Measurements from ENCODE around the gene ADAM12. TPM values are rescaled to one million over a fixed set of nuclear protein-coding genes. Genes with fewer than 3 reads are reported as not detected.

ADAM12 gene
- total and polyA plus RNA-seq, 2 of the 13 experiments (the other 11 are each of a cell fraction or from before 2014, with no cell fraction given) = not detected

GRCh38 chr10:126423732-126424491, 35.6 kb upstream of the ADAM12 start:
- TF ChIP-seq ZNF546 (CRISPR knock-in tag; conservative IDR thresholded peaks at IDR 0.05) (no peak), SRF (IDR thresholded peaks at IDR 0.05; ENCODE audit: low read depth, low read length) (no peak)
- Histone ChIP-seq H3K27me3 (ENCODE audit: control insufficient read depth in 1 of 2, insufficient read depth in 2 of 2, low read length in 2 of 2) (peaks cover 0 to 21% of the 10 kb centered on the region in 2 experiments; a peak in 2 of 5 replicates), H3K4me1 (ENCODE audit: insufficient read depth, low read length) (no peaks in the 10 kb centered on the region), H3K4me2 (ENCODE audit: low read depth, low read length) (no peak overlapping the region), H2AFZ (ENCODE audit: low read length) (no peak overlapping the region), H3K4me3 (replicated peaks in 1 of 3; ENCODE audit: insufficient read depth in 1 of 3, low read depth in 2 of 3, low read length in 3 of 3) (no peak overlapping the region), H3K36me3 (replicated peaks in 1 of 2; ENCODE audit: control insufficient read depth in 1 of 2, insufficient read depth in 2 of 2, low read length in 2 of 2) (no peaks in the 10 kb centered on the region), H3K27ac (ENCODE audit: extremely low read length, insufficient read depth, low read length) (no peak overlapping the region), H3K9me3 (ENCODE audit: low read length) (peaks cover 9% of the 10 kb centered on the region), H3K79me2 (ENCODE audit: insufficient read depth, low read length) (no peaks in the 10 kb centered on the region), H4K20me1 (ENCODE audit: insufficient read depth, low read length) (no peaks in the 10 kb centered on the region), H3K9ac (ENCODE audit: insufficient read depth, low read depth, low read length) (no peak overlapping the region)
- 4% methylated on average over 6 of the region's 6 CpGs for WGBS (ENCODE audit: low lambda C conversion rate)
- in situ Hi-C loops (cut with HindIII; ENCODE audit: extremely low pct_ligation_motif_present, low pct_unique_long_range_greater_than_20kb) (no loop called here), intact Hi-C loops (cut with micrococcal nuclease; ENCODE audit: unreplicated experiment) (no loop called here)
- DNase-seq (ENCODE audit: low spot score) (no peak), ATAC-seq (no peak), FAIRE-seq (no peak)
- CTCF ChIA-PET (ENCODE audit: low intra/inter-chr PET ratio, low total read pairs) = no interaction called here
- BruUV-seq (replicated peaks) = no TSS peak
- POLR2A ChIA-PET = no interaction called here

- H3K79me2 ChIP-seq (ENCODE audit: insufficient read depth, low read length) = no peaks in the 10 kb centered on the region
- peaks cover 9% of the 10 kb centered on the region for H3K9me3 ChIP-seq (ENCODE audit: low read length)
- 3% methylated on average over 1 of the region's 1 CpG for WGBS (ENCODE audit: low lambda C conversion rate)
- no peak overlapping the region for H3K9ac ChIP-seq (ENCODE audit: insufficient read depth, low read depth, low read length)
- FAIRE-seq (no peak), DNase-seq (ENCODE audit: low spot score) (no peak), ATAC-seq (no peak)
- no TSS peak for BruUV-seq (replicated peaks)
- intact Hi-C loops (cut with micrococcal nuclease; ENCODE audit: unreplicated experiment) (no loop called here), in situ Hi-C loops (cut with HindIII; ENCODE audit: extremely low pct_ligation_motif_present, low pct_unique_long_range_greater_than_20kb) (no loop called here)
- no peak overlapping the region for H3K4me2 ChIP-seq (ENCODE audit: low read depth, low read length)
- no peaks in the 10 kb centered on the region for H3K36me3 ChIP-seq (replicated peaks in 1 of 2; ENCODE audit: control insufficient read depth in 1 of 2, insufficient read depth in 2 of 2, low read length in 2 of 2)
- no peaks in the 10 kb centered on the region for H3K4me1 ChIP-seq (ENCODE audit: insufficient read depth, low read length)
- no peak overlapping the region for H3K4me3 ChIP-seq (replicated peaks in 1 of 3; ENCODE audit: insufficient read depth in 1 of 3, low read depth in 2 of 3, low read length in 3 of 3)
- H4K20me1 ChIP-seq (ENCODE audit: insufficient read depth, low read length) = no peaks in the 10 kb centered on the region
- H2AFZ ChIP-seq (ENCODE audit: low read length) = no peak overlapping the region
- H3K27ac ChIP-seq (ENCODE audit: extremely low read length, insufficient read depth, low read length) = no peak overlapping the region
- peaks cover 1 to 25% of the 10 kb centered on the region in 2 experiments; a peak in 2 of 5 replicates for H3K27me3 ChIP-seq (ENCODE audit: control insufficient read depth in 1 of 2, insufficient read depth in 2 of 2, low read length in 2 of 2)
- POLR2A ChIA-PET = no interaction called here
- CTCF ChIA-PET (ENCODE audit: low intra/inter-chr PET ratio, low total read pairs) = no interaction called here
- TF ChIP-seq MIER3 (CRISPR knock-in tag; IDR thresholded peaks at IDR 0.05; ENCODE audit: borderline replicate concordance) (no peak), TERF1 (CRISPR knock-in tag; IDR thresholded peaks at IDR 0.05) (no peak), ZNF777 (CRISPR knock-in tag; IDR thresholded peaks at IDR 0.05) (no peak), LRRFIP1 (CRISPR knock-in tag; conservative IDR thresholded peaks at IDR 0.05) (no peak), GATAD1 (CRISPR knock-in tag; IDR thresholded peaks at IDR 0.05) (no peak), ZBTB34 (CRISPR knock-in tag; IDR thresholded peaks at IDR 0.05) (no peak), CERS6 (CRISPR knock-in tag; IDR thresholded peaks at IDR 0.05) (no peak), ZNF24 (IDR thresholded peaks at IDR 0.05) (no peak), CREB3 (CRISPR knock-in tag; IDR thresholded peaks at IDR 0.05) (no peak)
Observed at GRCh38 chr10:126422567-126422966, 34.3 kb upstream of the ADAM12 start.
